A673 (cell line): Measurements from ENCODE around the gene WIF1. TPM values are rescaled to one million over a fixed set of nuclear protein-coding genes. Genes with fewer than 3 reads are reported as not detected.

Source experiments
- BruUV-seq: library from RNA; stranded (reverse); fragments of 400-500 nt; replicated peaks from 2 replicates; lab custom pipeline; 2021; lab: Mats Ljungman, UMichigan
- CTCF ChIA-PET: fragments of 300-600 bp; sonication (Branson Sonifier 250); formaldehyde crosslinking; loops from one replicate; lab custom pipeline; 2022; ENCODE audit warnings: antibody characterized with exemption; lab: Charles Lee
- POLR2A ChIA-PET: fragments of 300-600 bp; sonication (Branson Sonifier 250); formaldehyde crosslinking; loops from one replicate; lab custom pipeline; 2022; ENCODE audit warnings: antibody characterized with exemption; ENCODE audit not compliant: low non-redundant PET; lab: Charles Lee
- DNase-seq: peaks from one replicate; pipeline ENCODE4 v3.0.0-alpha.2; 2015; ENCODE audit warnings: low spot score
- H3K27ac ChIP-seq: fragments of 200-600 bp; sonication (generic); 2 replicates; pipeline ENCODE4 v1.5.1; 2016; ENCODE audit warnings: mixed run types, low read depth, mild to moderate bottlenecking, mixed read lengths, antibody characterized with exemption, low read length; ENCODE audit not compliant: poor library complexity, severe bottlenecking
- H3K27me3 ChIP-seq: fragments of 200-600 bp; sonication (generic); replicated peaks from 2 replicates; pipeline ENCODE4 v1.6.1; 2017; ENCODE audit warnings: mixed run types, low read depth, mild to moderate bottlenecking, mixed read lengths, antibody characterized with exemption, low read length; ENCODE audit not compliant: insufficient read depth, poor library complexity
- H3K36me3 ChIP-seq: fragments of 200-600 bp; sonication (generic); 2 replicates; pipeline ENCODE4 v1.6.1; 2016; ENCODE audit warnings: mixed run types, mild to moderate bottlenecking, mixed read lengths, antibody characterized with exemption, low read length; ENCODE audit not compliant: insufficient read depth, poor library complexity, severe bottlenecking
- H3K4me1 ChIP-seq: fragments of 200-600 bp; sonication (generic); 2 replicates; pipeline ENCODE4 v1.6.1; 2017; ENCODE audit warnings: mixed run types, mild to moderate bottlenecking, mixed read lengths, antibody characterized with exemption, low read length; ENCODE audit not compliant: insufficient read depth, poor library complexity, severe bottlenecking
- H3K4me3 ChIP-seq: fragments of 200-600 bp; sonication (generic); 2 replicates; pipeline ENCODE4 v1.5.1; 2016; ENCODE audit warnings: low read depth, mixed run types, mild to moderate bottlenecking, mixed read lengths, low read length; ENCODE audit not compliant: poor library complexity, severe bottlenecking
- H3K9me3 ChIP-seq: fragments of 200-600 bp; sonication (generic); 2 replicates; pipeline ENCODE4 v1.6.1; 2016; ENCODE audit warnings: mixed run types, low read depth, mild to moderate bottlenecking, mixed read lengths, antibody characterized with exemption, low read length; ENCODE audit not compliant: poor library complexity, severe bottlenecking
- EZH2 ChIP-seq: fragments of 200-600 bp; sonication (generic); IDR thresholded peaks from 2 replicates; pipeline ENCODE4 v1.6.1; 2017; ENCODE audit warnings: borderline replicate concordance, low read depth, mild to moderate bottlenecking, mixed read lengths, antibody characterized with exemption, low read length; ENCODE audit not compliant: poor library complexity, severe bottlenecking
- intact Hi-C: fragments of 100-400 bp; cut with micrococcal nuclease; formaldehyde crosslinking; loops from one replicate; pipeline ENCODE4 v1.10.0; 2022; ENCODE audit not compliant: unreplicated experiment
- total RNA-seq: library from RNA; stranded (reverse); gene quantifications from 2 replicates; pipeline ENCODE4 v1.2.3, GENCODE V29; 2021
- TF ChIP-seq, protein P1 (sequence below): fragments of 300-800, 200-600 bp; sonication (generic); conservative IDR thresholded peaks from 2 replicates; pipeline ENCODE4 v1.5.1; 2017; ENCODE audit warnings: low read depth, mild to moderate bottlenecking, antibody characterized with exemption, low read length, moderate library complexity, mixed read lengths

The WIF1 gene
- total RNA-seq, 1 experiment from 2014 or later: not detected

DNA sequence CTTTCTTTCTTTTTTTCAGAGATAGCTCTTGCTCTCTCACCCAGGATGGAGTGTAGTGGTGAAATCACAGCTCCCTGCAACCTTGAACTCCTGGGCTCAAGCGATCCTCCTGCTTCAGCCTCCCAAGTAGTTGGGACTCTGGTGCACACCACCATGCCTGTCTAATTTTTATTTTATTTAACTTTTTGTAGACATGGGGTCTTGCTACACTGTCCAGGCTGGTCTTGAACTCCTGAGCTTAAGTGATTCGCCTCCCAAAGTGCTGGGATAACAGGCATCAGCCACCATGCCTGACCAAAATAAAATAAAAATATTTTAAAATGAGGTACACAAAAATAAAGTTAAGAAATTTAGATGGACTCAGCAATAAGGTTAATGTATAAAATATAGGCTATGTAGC, 43.1 kb upstream of the WIF1 start:
- Histone ChIP-seq H3K9me3 (no peaks in the 10 kb centered on the region), H3K4me3 (no peak overlapping the region), H3K27ac (no peak overlapping the region), H3K4me1 (peaks cover 9% of the 10 kb centered on the region), H3K36me3 (no peaks in the 10 kb centered on the region), H3K27me3 (no peaks in the 10 kb centered on the region)
- no peak for DNase-seq
- TF ChIP-seq EZH2: no peak
- intact Hi-C loops: no loop called here
- no TSS peak for BruUV-seq
- POLR2A ChIA-PET: no interaction called here
- CTCF ChIA-PET: no interaction called here

DNA sequence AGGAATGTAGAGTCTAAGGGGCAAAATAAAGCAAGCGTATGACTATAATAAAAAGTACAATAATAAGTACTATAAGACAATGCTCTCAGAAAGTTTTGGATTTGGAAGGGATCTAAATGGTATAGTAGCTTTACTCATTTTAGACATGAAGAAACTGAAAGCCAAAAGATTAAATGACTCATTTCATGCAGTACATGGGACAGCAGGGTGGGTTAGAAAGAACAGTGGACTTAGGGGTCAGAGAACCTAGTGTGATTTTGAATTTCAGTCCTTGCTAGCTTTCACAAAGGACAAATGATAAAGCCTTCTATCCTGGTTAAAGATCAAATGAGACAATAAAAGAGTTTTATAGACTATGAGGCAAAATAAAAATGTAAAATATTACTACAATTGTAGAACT, 41.5 kb upstream of the WIF1 start:
- BruUV-seq: no TSS peak
- ChIA-PET POLR2A (no interaction called here), CTCF (no interaction called here)
- intact Hi-C loops: no loop called here
- Histone ChIP-seq H3K27me3 (no peaks in the 10 kb centered on the region), H3K4me1 (no peaks in the 10 kb centered on the region), H3K4me3 (no peak overlapping the region), H3K9me3 (no peaks in the 10 kb centered on the region), H3K27ac (no peak overlapping the region), H3K36me3 (no peaks in the 10 kb centered on the region)
- TF ChIP-seq EZH2: no peak
- TF ChIP-seq, protein P1, sequence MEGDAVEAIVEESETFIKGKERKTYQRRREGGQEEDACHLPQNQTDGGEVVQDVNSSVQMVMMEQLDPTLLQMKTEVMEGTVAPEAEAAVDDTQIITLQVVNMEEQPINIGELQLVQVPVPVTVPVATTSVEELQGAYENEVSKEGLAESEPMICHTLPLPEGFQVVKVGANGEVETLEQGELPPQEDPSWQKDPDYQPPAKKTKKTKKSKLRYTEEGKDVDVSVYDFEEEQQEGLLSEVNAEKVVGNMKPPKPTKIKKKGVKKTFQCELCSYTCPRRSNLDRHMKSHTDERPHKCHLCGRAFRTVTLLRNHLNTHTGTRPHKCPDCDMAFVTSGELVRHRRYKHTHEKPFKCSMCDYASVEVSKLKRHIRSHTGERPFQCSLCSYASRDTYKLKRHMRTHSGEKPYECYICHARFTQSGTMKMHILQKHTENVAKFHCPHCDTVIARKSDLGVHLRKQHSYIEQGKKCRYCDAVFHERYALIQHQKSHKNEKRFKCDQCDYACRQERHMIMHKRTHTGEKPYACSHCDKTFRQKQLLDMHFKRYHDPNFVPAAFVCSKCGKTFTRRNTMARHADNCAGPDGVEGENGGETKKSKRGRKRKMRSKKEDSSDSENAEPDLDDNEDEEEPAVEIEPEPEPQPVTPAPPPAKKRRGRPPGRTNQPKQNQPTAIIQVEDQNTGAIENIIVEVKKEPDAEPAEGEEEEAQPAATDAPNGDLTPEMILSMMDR: no peak
- DNase-seq: no peak

DNA sequence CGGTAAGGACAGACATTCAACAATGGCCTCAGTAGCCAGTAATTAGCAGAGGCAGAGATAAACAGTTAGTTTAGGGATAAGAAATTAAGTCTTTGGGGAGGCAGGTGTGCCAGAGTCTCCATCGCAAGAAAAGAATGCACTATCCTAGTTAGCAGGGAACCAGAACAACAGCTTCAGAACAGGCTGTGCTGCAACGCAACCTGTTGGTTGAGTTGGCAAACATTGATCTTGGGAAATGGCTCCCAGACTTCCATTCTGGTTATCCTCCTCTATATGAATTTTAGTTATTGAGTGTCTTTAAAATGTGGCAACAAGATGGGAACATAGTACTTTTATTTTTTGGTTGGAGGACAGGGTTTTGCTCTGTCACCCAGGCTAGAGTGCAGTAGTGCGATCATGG, 36.0 kb upstream of the WIF1 start:
- intact Hi-C loops: no loop called here
- DNase-seq: no peak
- POLR2A ChIA-PET: no interaction called here
- H3K27ac ChIP-seq: no peak overlapping the region
- H3K36me3 ChIP-seq: no peaks in the 10 kb centered on the region
- no peaks in the 10 kb centered on the region for H3K27me3 ChIP-seq
- no peak for TF ChIP-seq EZH2
- TF ChIP-seq, protein P1: no peak
- BruUV-seq: no TSS peak
- no peak overlapping the region for H3K4me3 ChIP-seq
- no peaks in the 10 kb centered on the region for H3K4me1 ChIP-seq
- H3K9me3 ChIP-seq: no peaks in the 10 kb centered on the region
- CTCF ChIA-PET: no interaction called here

DNA sequence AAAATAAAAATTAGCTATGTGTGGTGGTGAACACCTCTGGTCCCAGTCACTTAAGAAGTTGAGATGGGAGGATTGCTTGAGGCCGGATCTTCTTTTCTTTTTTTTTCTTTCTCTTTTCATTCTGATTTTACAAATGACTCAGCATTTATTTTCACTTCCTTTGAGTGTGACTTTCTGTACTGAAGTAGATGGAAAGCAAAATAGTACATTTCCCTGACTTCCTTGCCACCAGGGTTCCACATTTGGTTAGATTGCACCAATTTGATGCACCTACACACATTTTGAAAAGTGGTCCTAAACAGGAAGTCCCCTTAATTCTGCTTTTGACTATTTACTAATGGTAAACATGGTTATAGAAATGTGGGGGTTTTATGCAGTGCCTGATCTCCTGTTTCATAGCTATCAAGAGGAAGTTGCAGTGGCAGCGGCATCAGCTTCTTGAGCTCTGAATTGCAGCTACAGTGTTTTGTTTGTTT, 35.3 kb upstream of the WIF1 start:
- intact Hi-C loops: no loop called here
- Histone ChIP-seq H3K27me3 (no peaks in the 10 kb centered on the region), H3K9me3 (no peaks in the 10 kb centered on the region), H3K4me3 (no peak overlapping the region), H3K27ac (no peak overlapping the region), H3K36me3 (no peaks in the 10 kb centered on the region), H3K4me1 (no peaks in the 10 kb centered on the region)
- no TSS peak for BruUV-seq
- CTCF ChIA-PET: no interaction called here
- DNase-seq: no peak
- TF ChIP-seq EZH2: no peak
- POLR2A ChIA-PET: no interaction called here
